ENCODE data around the gene NAV2. TPM values are rescaled to one million over a fixed set of nuclear protein-coding genes. Genes with fewer than 3 reads are reported as not detected.
A peak's percentile ranks its signal among the peaks of the same experiment; 100 is the strongest.

The NAV2 gene
- total RNA-seq, 1 donor from 2014 or later: 32.0 TPM

GRCh38 chr11:20046416-20046815 lies 333.8 kb downstream of the NAV2 start:
- no peak for ATAC-seq

GRCh38 chr11:20047006-20047768 lies 334.6 kb downstream of the NAV2 start:
- no peak for ATAC-seq
- no peak for DNase-seq (ENCODE audit: low spot score)

More at GRCh38 chr11:20046416-20046815, 333.8 kb downstream of the NAV2 start:
- no peak for DNase-seq (ENCODE audit: low spot score)

GRCh38 chr11:20047769-20048154 lies 335.1 kb downstream of the NAV2 start:
- ATAC-seq (no peak), DNase-seq (ENCODE audit: low spot score) (no peak)

GRCh38 chr11:20048246-20048645 lies 335.6 kb downstream of the NAV2 start:
- ATAC-seq: no peak
- no peak for DNase-seq (ENCODE audit: low spot score)

GRCh38 chr11:20048707-20049106 lies 336.1 kb downstream of the NAV2 start:
- ATAC-seq: no peak
- DNase-seq (ENCODE audit: low spot score): no peak

- DNase-seq (ENCODE audit: low spot score) (no peak), ATAC-seq (no peak)
These were observed 336.6 kb downstream of the NAV2 start for GRCh38 chr11:20049231-20049630.

- ATAC-seq (no peak), DNase-seq (ENCODE audit: low spot score) (no peak)
These were observed 337.4 kb downstream of the NAV2 start for GRCh38 chr11:20050048-20050447.

- DNase-seq (ENCODE audit: low spot score) (no peak), ATAC-seq (no peak)
These were observed 338.1 kb downstream of the NAV2 start for GRCh38 chr11:20050551-20051333.

GRCh38 chr11:20051469-20052399 lies 339.1 kb downstream of the NAV2 start:
- DNase-seq (ENCODE audit: low spot score) (no peak), ATAC-seq (no peak)

GRCh38 chr11:20053572-20053971 lies 340.9 kb downstream of the NAV2 start:
- ATAC-seq (no peak), DNase-seq (ENCODE audit: low spot score) (no peak)

GRCh38 chr11:20054584-20054983 lies 341.9 kb downstream of the NAV2 start:
- no peak for DNase-seq (ENCODE audit: low spot score)
- no peak for ATAC-seq

GRCh38 chr11:20055312-20055711 lies 342.7 kb downstream of the NAV2 start:
- no peak for DNase-seq (ENCODE audit: low spot score)
- ATAC-seq: no peak

- ATAC-seq (no peak), DNase-seq (ENCODE audit: low spot score) (no peak)
These were observed 343.7 kb downstream of the NAV2 start for GRCh38 chr11:20056109-20056949.

- no peak for DNase-seq (ENCODE audit: low spot score)
- peak; percentile 68 for ATAC-seq
These were observed 344.6 kb downstream of the NAV2 start for GRCh38 chr11:20056950-20057943.

GRCh38 chr11:20058749-20059458 lies 346.3 kb downstream of the NAV2 start:
- DNase-seq (ENCODE audit: low spot score): no peak
- ATAC-seq: peak; percentile 11

GRCh38 chr11:20059587-20060021 lies 347.0 kb downstream of the NAV2 start:
- peak; percentile 86 for ATAC-seq
- DNase-seq (ENCODE audit: low spot score): peak; percentile 65

- ATAC-seq (no peak), DNase-seq (ENCODE audit: low spot score) (no peak)
These were observed 347.5 kb downstream of the NAV2 start for GRCh38 chr11:20060181-20060580.

- ATAC-seq: no peak
- no peak for DNase-seq (ENCODE audit: low spot score)
These were observed 348.1 kb downstream of the NAV2 start for GRCh38 chr11:20060647-20061205.
